ENCODE results near the gene BLMH. TPM values are rescaled to one million over a fixed set of nuclear protein-coding genes. Genes with fewer than 3 reads are reported as not detected.

Gene BLMH
- total and polyA plus RNA-seq, 2 experiments from 2014 or later = 36.4 to 58.7 TPM

GRCh38 chr17:30340801-30341356 is 49.1 kb upstream of the BLMH start (continued):
- TF ChIP-seq ZNF462 (CRISPR knock-in tag; IDR thresholded peaks at IDR 0.05) = no peak

- DNase-seq (ENCODE audit: low spot score) (no peak), ATAC-seq (no peak)
- Histone ChIP-seq H3K27me3 (ENCODE audit: insufficient read depth) (no peaks in the 10 kb centered on the region), H3K4me3 (no peak overlapping the region), H2AFZ (no peak overlapping the region), H3K9me2 (ENCODE audit: insufficient read depth) (no peaks in the 10 kb centered on the region; the same call in 1 of the 2 replicates), H3F3A (replicated peaks; ENCODE audit: low read depth) (no peaks in the 10 kb centered on the region), H3K4me2 (no peak overlapping the region), H3K36me3 (ENCODE audit: insufficient read depth) (no peaks in the 10 kb centered on the region), H3K4me1 (ENCODE audit: insufficient read depth) (no peaks in the 10 kb centered on the region), H4K20me1 (replicated peaks; ENCODE audit: insufficient read depth) (0 out of 2 replicates have a peak, but pooled peaks cover 3% of the 10 kb centered on the region), H3K79me2 (replicated peaks; ENCODE audit: insufficient read depth) (no peaks in the 10 kb centered on the region), H3K27ac (ENCODE audit: low read depth) (no peak overlapping the region)
- peaks cover 8% of the 10 kb centered on the region for H3K27me3 Mint-ChIP-seq (ENCODE audit: insufficient read depth, low read depth, poor library complexity)
- no peaks in the 10 kb centered on the region; the same call in 2 of the 3 replicates for H3K9me3 Mint-ChIP-seq
- peaks cover 13% of the 10 kb centered on the region for H3K4me1 Mint-ChIP-seq
- no peaks in the 10 kb centered on the region for H3K36me3 Mint-ChIP-seq (ENCODE audit: low read depth)
- H3K4me3 Mint-ChIP-seq = no peak overlapping the region
- H3K27ac Mint-ChIP-seq = no peak overlapping the region
- TF ChIP-seq EZH2 (IDR thresholded peaks at IDR 0.05; ENCODE audit: low read depth, unreplicated experiment) = no peak
- TF ChIP-seq EZH2phosphoT487 (IDR thresholded peaks at IDR 0.05; ENCODE audit: unreplicated experiment) = no peak
- no peak for TF ChIP-seq REST (IDR thresholded peaks at IDR 0.05; ENCODE audit: unreplicated experiment)
- no peak for TF ChIP-seq JUNB (IDR thresholded peaks at IDR 0.05; ENCODE audit: unreplicated experiment)
- no peak for TF ChIP-seq STAT1 (IDR thresholded peaks at IDR 0.05; ENCODE audit: unreplicated experiment)
- TF ChIP-seq CTCF (conservative IDR thresholded peaks at IDR 0.05; ENCODE audit: low read depth in 2 of 2) = no peak
- no peak for TF ChIP-seq CREB1 (CRISPR knock-in tag; IDR thresholded peaks at IDR 0.05; ENCODE audit: low read depth)
- TF ChIP-seq ZNF331 (CRISPR knock-in tag; IDR thresholded peaks at IDR 0.05; ENCODE audit: low read depth) = no peak
These were observed 47.3 kb upstream of the BLMH start for GRCh38 chr17:30339086-30339485.
